ENCODE measurements around the gene GNB1L. TPM values are rescaled to one million over a fixed set of nuclear protein-coding genes. Genes with fewer than 3 reads are reported as not detected.

Gene GNB1L
- total and polyA plus RNA-seq, 9 of the 15 experiments (the other 6 are each of a cell fraction or from before 2014, with no cell fraction given) = 0.56 to 50.5 (median 10.2) TPM

DNA sequence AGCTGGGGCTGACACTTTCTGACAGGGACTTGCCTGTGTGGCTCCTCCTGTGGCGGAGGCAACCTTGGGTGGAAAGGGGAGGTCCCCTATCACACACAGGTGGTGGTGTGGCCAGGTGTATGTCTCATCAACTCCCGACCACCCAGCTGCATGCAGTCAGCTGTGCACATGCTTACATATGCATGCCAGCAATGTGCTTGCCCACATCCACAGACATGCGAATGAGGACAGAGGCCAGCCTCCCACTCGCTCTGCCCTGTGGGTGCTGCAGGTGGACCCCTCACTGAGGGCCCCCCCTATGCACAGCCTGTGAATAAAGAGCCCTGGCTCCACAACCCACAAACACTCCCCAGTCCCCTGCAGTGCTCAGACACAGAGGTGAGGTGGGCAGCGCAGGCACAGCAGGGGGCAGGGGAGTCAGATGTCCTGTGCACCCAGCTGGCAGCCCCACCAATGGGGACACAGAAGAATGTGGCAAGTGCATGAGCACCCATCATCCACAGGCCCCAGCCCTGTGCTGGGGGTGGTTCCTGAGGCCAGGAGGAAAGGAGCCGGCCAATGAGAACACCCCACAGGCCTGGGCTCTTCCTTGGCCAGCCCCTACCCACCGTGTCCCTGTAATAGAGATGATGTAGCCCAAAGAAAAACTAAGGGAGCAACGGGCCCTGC, 9.5 kb downstream of the GNB1L start (continued):
- TF ChIP-seq, protein P1, sequence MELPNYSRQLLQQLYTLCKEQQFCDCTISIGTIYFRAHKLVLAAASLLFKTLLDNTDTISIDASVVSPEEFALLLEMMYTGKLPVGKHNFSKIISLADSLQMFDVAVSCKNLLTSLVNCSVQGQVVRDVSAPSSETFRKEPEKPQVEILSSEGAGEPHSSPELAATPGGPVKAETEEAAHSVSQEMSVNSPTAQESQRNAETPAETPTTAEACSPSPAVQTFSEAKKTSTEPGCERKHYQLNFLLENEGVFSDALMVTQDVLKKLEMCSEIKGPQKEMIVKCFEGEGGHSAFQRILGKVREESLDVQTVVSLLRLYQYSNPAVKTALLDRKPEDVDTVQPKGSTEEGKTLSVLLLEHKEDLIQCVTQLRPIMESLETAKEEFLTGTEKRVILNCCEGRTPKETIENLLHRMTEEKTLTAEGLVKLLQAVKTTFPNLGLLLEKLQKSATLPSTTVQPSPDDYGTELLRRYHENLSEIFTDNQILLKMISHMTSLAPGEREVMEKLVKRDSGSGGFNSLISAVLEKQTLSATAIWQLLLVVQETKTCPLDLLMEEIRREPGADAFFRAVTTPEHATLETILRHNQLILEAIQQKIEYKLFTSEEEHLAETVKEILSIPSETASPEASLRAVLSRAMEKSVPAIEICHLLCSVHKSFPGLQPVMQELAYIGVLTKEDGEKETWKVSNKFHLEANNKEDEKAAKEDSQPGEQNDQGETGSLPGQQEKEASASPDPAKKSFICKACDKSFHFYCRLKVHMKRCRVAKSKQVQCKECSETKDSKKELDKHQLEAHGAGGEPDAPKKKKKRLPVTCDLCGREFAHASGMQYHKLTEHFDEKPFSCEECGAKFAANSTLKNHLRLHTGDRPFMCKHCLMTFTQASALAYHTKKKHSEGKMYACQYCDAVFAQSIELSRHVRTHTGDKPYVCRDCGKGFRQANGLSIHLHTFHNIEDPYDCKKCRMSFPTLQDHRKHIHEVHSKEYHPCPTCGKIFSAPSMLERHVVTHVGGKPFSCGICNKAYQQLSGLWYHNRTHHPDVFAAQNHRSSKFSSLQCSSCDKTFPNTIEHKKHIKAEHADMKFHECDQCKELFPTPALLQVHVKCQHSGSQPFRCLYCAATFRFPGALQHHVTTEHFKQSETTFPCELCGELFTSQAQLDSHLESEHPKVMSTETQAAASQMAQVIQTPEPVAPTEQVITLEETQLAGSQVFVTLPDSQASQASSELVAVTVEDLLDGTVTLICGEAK (IDR thresholded peaks at IDR 0.05) = no peak
- TF ChIP-seq, protein P1 (CRISPR knock-in tag; IDR thresholded peaks at IDR 0.05) = no peak
- peak; percentile 16; the same call in 1 of the 2 replicates for TF ChIP-seq RBFOX2 (IDR thresholded peaks at IDR 0.05; ENCODE audit: low read depth, low read length)
- no peak for TF ChIP-seq NCOA1 (IDR thresholded peaks at IDR 0.05; ENCODE audit: low read depth)
